Frontal cortex (tissue), 4 donors: Measurements from ENCODE around the gene CYP2E1. TPM values are rescaled to one million over a fixed set of nuclear protein-coding genes. Genes with fewer than 3 reads are reported as not detected.
A peak's percentile ranks its signal among the peaks of the same experiment; 100 is the strongest.
"Not testable (repeated sequence)": the region's sequence is repeated elsewhere in the genome, so short reads cannot be mapped to it uniquely, and the experiment has no call there.

Experiments used
- DNase-seq, 2 donors: peaks; one replicate each; pipeline ENCODE4 v3.0.0; 2012; ENCODE audit warnings: low spot score in 2 of 2
- FAIRE-seq: peaks from 2 replicates; lab custom pipeline; 2012; peaks lifted over from hg19 to GRCh38; lab: Jason Lieb, UNC
- total RNA-seq: library from RNA; depleted of rRNA; stranded (reverse); fragments of >200 nt; gene quantifications from one replicate; pipeline ENCODE4 v1.2.3, GENCODE V29; 2014
- donor health status: control.
- donor health status: control.
- donor health status: control.

Gene CYP2E1
- total RNA-seq, 1 donor from 2014 or later = 14.7 TPM

DNA sequence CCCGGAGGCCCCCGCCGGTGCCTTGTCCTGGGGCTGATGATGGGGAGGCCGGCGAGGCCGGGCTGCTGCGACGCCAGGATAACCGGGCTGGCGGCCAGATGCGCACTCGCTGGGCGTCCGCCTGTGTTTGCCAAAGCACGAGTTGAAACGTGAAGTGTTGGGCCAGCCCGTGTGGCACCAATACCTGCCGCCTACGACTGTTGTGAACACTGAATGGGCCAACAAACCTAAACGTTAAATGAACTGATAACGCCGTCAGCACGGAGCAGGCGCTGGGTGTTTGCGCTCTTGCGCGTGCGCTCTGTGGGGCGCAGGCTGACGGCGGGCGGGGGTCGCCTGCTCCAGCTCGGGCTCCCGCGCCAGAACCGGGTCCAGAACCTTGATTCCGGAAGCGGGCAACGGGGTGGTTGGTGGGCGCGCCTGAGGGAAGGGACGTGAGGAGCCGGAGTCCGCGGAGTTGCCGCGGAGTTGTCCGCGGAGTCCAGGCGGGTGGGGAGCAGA, 658 bp downstream of the CYP2E1 start:
- FAIRE-seq (no peak), DNase-seq (no peak)

DNA sequence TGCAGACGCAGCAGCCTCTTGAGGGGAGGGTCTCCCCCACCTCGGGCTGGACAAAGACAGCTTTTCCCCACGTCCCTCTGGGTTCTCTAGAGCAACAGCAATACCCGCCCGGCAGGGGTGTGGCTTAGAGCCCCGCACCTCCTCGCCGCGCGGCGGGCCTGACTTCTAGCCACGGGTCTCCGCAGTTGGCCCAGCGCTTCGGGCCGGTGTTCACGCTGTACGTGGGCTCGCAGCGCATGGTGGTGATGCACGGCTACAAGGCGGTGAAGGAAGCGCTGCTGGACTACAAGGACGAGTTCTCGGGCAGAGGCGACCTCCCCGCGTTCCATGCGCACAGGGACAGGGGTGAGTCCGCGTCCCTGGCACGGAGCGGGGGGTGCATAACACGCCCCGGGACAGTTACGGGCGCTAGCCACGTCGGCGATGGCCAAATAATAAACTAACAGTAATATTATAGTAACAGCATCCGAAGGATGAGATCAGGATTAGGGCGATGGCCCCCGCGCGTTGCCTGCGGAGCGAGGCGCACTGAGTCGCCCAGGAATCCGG, 1.2 kb downstream of the CYP2E1 start:
- no peak for DNase-seq

DNA sequence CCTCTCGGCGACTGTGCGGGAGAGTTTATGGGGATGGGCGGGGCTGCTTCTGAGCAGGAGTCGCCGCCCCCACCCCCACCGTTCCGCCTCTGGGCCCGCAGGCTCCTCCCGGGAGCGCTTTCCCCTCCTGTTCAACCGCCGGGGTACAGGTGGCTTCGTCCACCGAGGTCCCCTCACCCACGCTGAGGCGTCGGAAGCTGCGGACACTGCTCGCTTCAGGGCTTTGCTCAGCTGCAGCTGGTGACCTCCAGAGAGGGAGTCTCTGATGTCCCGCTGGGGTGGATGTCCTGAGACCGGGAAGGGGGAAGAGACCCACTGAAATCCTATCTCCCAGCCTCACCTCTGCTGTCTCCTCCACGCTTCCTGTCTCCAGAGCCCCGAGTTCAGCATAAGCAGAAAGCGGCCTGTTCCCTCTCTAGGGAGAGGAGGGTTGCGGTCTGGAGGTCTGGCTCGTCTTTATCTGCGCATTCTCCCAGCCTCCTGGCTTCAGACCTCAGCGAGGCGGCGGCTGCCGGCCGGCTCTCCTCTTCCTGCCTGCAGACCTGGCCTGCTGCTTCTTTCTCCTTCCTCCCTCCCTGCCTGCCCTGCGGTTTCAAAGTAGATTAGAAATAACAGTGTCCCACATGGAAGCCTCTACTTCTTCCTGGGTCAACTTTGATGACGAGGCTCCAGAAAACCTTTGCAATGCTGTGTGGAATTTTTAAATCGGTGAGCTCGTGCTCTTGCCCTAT, 1.8 kb downstream of the CYP2E1 start:
- FAIRE-seq = no peak
- DNase-seq = no peak

More for the DNA sequence above, 1.2 kb downstream of the CYP2E1 start:
- no peak for FAIRE-seq

- FAIRE-seq (no peak), DNase-seq (no peak)
These were observed 2.4 kb downstream of the CYP2E1 start for GRCh38 chr10:133529576-133529946.

DNA sequence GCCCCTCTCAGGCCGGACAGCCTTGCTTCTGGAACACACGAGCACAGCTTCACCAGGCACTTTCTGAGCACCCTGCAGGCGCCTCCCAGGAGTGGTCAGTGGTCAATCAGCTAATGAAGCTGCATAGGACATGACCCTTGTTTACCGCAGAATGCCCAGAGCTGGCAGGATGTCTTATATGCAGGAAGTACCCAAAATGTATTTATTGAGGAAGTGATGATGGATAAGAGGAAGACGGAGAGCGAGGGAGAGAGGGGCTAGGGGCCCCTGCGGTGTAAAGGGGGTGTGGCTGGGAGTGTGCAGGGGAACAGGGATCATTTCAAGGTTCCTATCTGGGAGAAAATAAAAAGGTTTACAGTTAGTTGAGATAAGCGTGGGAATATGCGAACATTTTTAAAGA, 3.3 kb downstream of the CYP2E1 start:
- FAIRE-seq = no peak

DNA sequence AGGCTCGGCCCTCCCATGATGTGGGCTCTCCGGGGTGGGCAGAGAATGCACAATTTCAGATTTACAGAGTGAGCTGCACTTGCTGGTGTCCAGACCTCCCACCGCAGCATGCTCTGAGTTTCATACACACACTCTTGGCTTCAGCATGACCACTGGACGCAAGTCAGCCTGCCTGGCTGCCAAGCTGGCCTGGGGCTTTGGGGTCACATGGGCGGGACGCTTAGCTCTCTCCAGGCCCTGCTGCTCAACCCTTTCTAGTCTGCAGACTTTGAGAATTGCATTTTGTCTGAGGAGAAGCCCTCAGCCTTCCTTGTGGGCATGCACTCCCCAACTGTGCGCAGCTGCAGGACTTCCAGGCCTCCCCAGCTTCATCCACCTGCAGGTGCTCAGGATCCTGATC, 5.7 kb downstream of the CYP2E1 start:
- no peak for FAIRE-seq
- DNase-seq = no peak

More for the DNA sequence above, 3.3 kb downstream of the CYP2E1 start:
- no peak for DNase-seq

DNA sequence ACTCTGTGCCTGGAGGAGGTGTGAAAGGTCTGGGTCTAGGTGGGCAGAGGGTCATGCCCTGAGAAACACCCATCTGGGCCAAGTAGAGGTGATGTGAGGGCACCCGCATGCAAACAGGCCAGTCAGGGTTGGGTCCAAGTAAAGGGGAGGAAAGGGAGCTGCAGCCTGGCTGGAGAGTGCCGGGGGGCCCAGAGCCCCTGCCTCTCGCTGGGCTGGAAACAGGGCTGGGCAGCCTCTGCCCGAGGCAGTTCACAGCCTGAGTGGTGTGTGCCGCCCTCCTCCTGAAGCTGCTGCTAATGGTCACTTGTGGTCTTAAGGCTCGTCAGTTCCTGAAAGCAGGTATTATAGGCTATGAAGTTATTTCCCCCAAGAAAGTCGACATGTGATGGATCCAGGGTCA, 7.3 kb downstream of the CYP2E1 start:
- no peak for FAIRE-seq

GRCh38 chr10:133536198-133536597, 9.0 kb downstream of the CYP2E1 start:
- no peak for FAIRE-seq
- no peak for DNase-seq

More for the DNA sequence above, 7.3 kb downstream of the CYP2E1 start:
- no peak for DNase-seq

- FAIRE-seq (no peak), DNase-seq (no peak)
These were observed 10.7 kb downstream of the CYP2E1 start for GRCh38 chr10:133537546-133538545.

- FAIRE-seq, DNase-seq: not testable (repeated sequence)
These were observed 14.3 kb downstream of the CYP2E1 start for GRCh38 chr10:133541441-133541975.

GRCh38 chr10:133544506-133544905, 17.3 kb downstream of the CYP2E1 start:
- no peak for DNase-seq
- no peak for FAIRE-seq

- FAIRE-seq = no peak
These were observed 27.4 kb downstream of the CYP2E1 start for GRCh38 chr10:133554600-133554999.

GRCh38 chr10:133555521-133555920, 28.4 kb downstream of the CYP2E1 start:
- FAIRE-seq = no peak

More at GRCh38 chr10:133554600-133554999, 27.4 kb downstream of the CYP2E1 start:
- DNase-seq = no peak

GRCh38 chr10:133557381-133557780, 30.2 kb downstream of the CYP2E1 start:
- DNase-seq (no peak), FAIRE-seq (no peak)

More at GRCh38 chr10:133555521-133555920, 28.4 kb downstream of the CYP2E1 start:
- DNase-seq = no peak

DNA sequence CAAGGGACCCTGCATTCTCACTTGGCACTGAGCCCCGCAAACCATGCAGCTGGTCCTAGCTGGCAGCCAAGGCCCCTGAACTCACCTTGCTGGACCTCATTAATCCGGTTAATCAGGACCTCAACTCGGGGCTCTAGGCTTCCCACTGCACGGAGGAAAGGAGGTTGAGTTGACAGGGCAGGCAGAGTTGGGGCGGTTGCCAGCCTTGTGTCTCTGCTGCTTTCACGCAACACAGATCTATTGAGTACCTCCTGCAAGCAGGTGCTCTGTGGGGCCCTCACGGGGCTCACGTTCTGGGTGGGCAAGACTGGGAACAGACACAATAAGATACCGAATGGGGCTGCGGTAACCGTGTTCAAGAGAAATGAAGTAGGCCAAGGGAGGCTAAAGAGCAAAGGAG, 32.1 kb downstream of the CYP2E1 start:
- FAIRE-seq = no peak
- DNase-seq = no peak

DNA sequence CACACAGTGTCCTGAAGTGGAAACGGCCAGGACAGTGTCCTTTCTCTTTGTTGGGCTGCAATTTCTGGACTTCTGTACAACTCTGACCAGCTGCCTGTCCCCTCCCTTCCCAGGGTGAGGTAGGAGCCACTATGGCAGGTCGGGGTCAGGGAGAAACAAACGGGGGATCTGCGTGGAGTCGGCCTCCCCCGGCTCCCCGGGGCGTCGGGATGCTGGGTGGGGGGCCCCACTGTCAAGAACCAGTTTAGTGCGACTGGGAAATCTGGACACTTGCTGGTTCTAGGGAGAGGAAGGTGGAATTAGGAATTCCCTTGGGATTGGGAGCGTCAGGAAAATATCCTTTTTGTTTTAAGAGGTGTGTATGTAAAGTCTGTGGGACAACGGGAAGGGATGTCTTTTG, 37.7 kb downstream of the CYP2E1 start:
- DNase-seq (no peak), FAIRE-seq (no peak)

DNA sequence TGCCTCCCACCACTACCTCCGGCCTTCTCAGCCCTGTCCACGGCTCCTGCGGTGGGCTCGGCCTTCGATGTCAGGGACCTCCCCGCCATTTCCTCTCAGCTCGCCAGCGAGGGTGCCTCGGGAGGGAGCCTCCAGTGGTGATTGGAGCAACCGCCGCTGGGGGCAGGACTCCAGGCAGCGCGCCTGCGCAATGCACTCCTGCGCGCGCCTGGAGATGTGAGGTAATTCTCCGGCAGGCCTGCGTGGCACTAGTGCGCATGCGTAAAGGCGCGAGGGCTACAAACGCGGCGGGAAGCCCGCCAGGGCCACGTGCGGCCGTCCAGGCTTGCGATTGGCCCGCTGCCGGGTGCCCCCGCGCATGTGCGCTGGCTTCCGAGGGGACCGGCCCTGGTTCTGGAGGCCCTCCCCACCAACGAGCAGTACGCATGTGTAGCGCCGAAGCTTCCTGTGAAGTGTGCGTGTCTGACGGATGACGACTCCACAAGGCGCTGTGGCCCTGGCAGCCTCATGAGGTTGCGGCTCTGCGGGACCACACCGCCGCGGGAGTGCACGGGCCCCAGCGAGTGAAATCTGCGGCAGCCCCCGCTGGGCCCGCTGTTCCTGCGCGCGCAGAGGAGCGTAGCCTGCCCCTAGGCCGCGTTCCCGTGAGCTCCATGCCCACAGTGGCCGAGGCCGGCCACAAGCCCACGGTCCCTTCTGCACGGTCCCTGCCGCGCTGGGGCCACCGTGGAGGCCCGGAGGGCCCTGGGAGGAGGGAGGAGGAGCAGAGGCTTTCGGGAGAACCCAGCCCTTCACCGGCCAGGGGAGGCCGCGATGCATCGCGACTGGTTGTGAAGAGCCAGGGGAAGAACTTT, 38.5 kb downstream of the CYP2E1 start, which contains the start of gene SYCE1:
Gene SYCE1, minus strand, starts transcription at position 143 of the 854 bp plus-strand sequence. Its CDS starts 54 bp downstream, at position 89.
- peak in 1 of 2 donors; percentile 30 for DNase-seq
- no peak for FAIRE-seq

DNA sequence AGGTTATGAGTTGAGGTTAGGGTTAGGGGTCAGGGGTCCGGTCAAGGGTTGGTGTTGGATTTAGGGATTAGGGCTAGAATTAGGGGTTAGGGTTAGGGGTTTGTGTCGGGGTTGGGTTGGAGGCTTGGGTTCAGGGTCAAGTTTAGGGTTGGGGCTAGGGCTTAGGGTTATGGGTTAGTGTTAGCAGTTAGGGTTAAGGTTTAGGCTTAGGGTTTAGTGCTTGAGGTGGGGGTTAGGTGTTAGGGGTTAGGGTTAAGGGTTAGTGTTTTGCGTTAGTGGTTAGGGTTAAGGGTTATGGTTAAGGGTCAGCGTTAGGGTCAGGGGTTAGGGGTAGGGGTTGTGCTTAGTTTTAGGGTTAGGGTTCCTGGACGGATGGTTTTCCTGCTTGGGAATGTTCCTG, 40.0 kb downstream of the CYP2E1 start:
- FAIRE-seq (no peak), DNase-seq (no peak)
